ENCODE results near the gene MRPS34. TPM values are rescaled to one million over a fixed set of nuclear protein-coding genes. Genes with fewer than 3 reads are reported as not detected.

The MRPS34 gene
- total and polyA plus RNA-seq, 9 of the 15 experiments (the other 6 are each of a cell fraction or from before 2014, with no cell fraction given): 5.2 to 334 (median 92.8) TPM

GRCh38 chr16:1794908-1795666, 22.2 kb upstream of the MRPS34 start:
- DNase-seq (ENCODE audit: extremely low read depth in 1 of 4, low spot score in 3 of 4) (no peak), ATAC-seq (no peak), FAIRE-seq (no peak)
- in situ Hi-C loops (cut with MboI): no loop called here
- Histone ChIP-seq H3K9me3 (replicated peaks; ENCODE audit: control insufficient read depth, insufficient read depth, low read depth, low read length) (no peaks in the 10 kb centered on the region), H3K27ac (ENCODE audit: extremely low read depth, low read depth, low read length) (no peak overlapping the region), H3K36me3 (ENCODE audit: control insufficient read depth, insufficient read depth, low read length) (peaks cover 3% of the 10 kb centered on the region; the same call in 1 of the 3 replicates), H3K4me2 (ENCODE audit: insufficient read depth, low read length) (no peak overlapping the region), H2AFZ (ENCODE audit: low read depth, low read length) (no peak overlapping the region), H3K79me2 (ENCODE audit: control insufficient read depth, insufficient read depth, low read length) (no peaks in the 10 kb centered on the region), H3K9me1 (ENCODE audit: control insufficient read depth, insufficient read depth, low read length) (no peaks in the 10 kb centered on the region), H3K4me1 (replicated peaks in 1 of 2; ENCODE audit: control insufficient read depth in 2 of 2, insufficient read depth in 2 of 2, low read length in 2 of 2) (peaks cover 0 to 36% of the 10 kb centered on the region in 2 experiments; a peak in 2 of 5 replicates), H4K20me1 (replicated peaks; ENCODE audit: control insufficient read depth, insufficient read depth, low read length) (no peaks in the 10 kb centered on the region), H3K27me3 (ENCODE audit: control insufficient read depth in 2 of 2, insufficient read depth in 2 of 2, low read length in 2 of 2) (no peaks in the 10 kb centered on the region), H3K4me3 (no peak overlapping the region), H3K9ac (ENCODE audit: insufficient read depth in 1 of 2, low read depth in 2 of 2, low read length in 2 of 2) (no peak overlapping the region)
- intact Hi-C loops (cut with micrococcal nuclease): no loop called here
- 86% methylated on average over 21 of the region's 32 CpGs for WGBS (ENCODE audit: insufficient coverage, low coverage, missing lambda C conversion rate)
- no TSS peak for BruUV-seq (replicated peaks)
- ChIA-PET CTCF (ENCODE audit: low intra/inter-chr PET ratio) (no interaction called here), POLR2A (no interaction called here)
- TF ChIP-seq NR4A1 (CRISPR knock-in tag; IDR thresholded peaks at IDR 0.05): no peak
- no peak for TF ChIP-seq NR4A1 (tag; IDR thresholded peaks at IDR 0.05)
- TF ChIP-seq ZNF175 (CRISPR knock-in tag; IDR thresholded peaks at IDR 0.05; ENCODE audit: low read depth): no peak
- no peak for TF ChIP-seq JUN (IDR thresholded peaks at IDR 0.05; ENCODE audit: borderline replicate concordance, low read depth, low read length)
- TF ChIP-seq JUN (CRISPR knock-in tag; IDR thresholded peaks at IDR 0.05; ENCODE audit: borderline replicate concordance): no peak
- peak; percentile 30; the same call in 1 of the 2 replicates for TF ChIP-seq C11orf30 (IDR thresholded peaks at IDR 0.05; ENCODE audit: low read depth)
- no peak for TF ChIP-seq DDX20 (tag; IDR thresholded peaks at IDR 0.05; ENCODE audit: low read depth)
- TF ChIP-seq RB1 (IDR thresholded peaks at IDR 0.05; ENCODE audit: low read depth): no peak
- TF ChIP-seq ZNF518B (CRISPR knock-in tag; IDR thresholded peaks at IDR 0.05): no peak
- peak; percentile 40 for TF ChIP-seq ZNF316 (IDR thresholded peaks at IDR 0.05)
- no peak for TF ChIP-seq PYGO2 (tag; IDR thresholded peaks at IDR 0.05)
- TF ChIP-seq MBD2 (IDR thresholded peaks at IDR 0.05; ENCODE audit: borderline replicate concordance, low read depth): no peak
